Mesenchymal stem cell (in vitro differentiated cells and primary cell): Measurements from ENCODE around the gene DNAJB2. TPM values are rescaled to one million over a fixed set of nuclear protein-coding genes. Genes with fewer than 3 reads are reported as not detected.

Experiments used
- DNase-seq: peaks from one replicate; pipeline ENCODE4 v3.0.0-alpha.2; 2013
- H2AFZ ChIP-seq: one replicate; pipeline ENCODE4 v1.6.1; 2013; ENCODE audit warnings: low read depth, mild to moderate bottlenecking, control low read depth, inconsistent platforms, low read length, moderate library complexity
- H2AK5ac ChIP-seq: 2 replicates; pipeline ENCODE4 v1.6.1; 2013; ENCODE audit warnings: low read length, moderate library complexity, mild to moderate bottlenecking, inconsistent platforms; ENCODE audit not compliant: severe bottlenecking
- H2BK120ac ChIP-seq: one replicate; pipeline ENCODE4 v1.6.1; 2013; ENCODE audit warnings: low read depth, mild to moderate bottlenecking, inconsistent platforms, low read length, moderate library complexity
- H2BK12ac ChIP-seq, 2 experiments: one replicate each; pipeline ENCODE4 v1.6.1; 2013; ENCODE audit warnings: inconsistent platforms in 2 of 2, low read length in 2 of 2, mild to moderate bottlenecking in 2 of 2, moderate library complexity in 2 of 2, control low read depth in 1 of 2
- H2BK15ac ChIP-seq: one replicate; pipeline ENCODE4 v1.6.1; 2013; ENCODE audit warnings: mild to moderate bottlenecking, low read depth, inconsistent platforms; ENCODE audit not compliant: poor library complexity, severe bottlenecking
- H2BK5ac ChIP-seq: 2 replicates; pipeline ENCODE4 v1.6.1; 2013; ENCODE audit warnings: low read depth, mild to moderate bottlenecking, low read length, control low read depth, inconsistent platforms; ENCODE audit not compliant: poor library complexity, severe bottlenecking
- H3K14ac ChIP-seq, 2 experiments: one replicate each; pipeline ENCODE4 v1.6.1; 2013; ENCODE audit warnings: inconsistent platforms in 2 of 2, low read length in 2 of 2, control low read depth in 1 of 2, mild to moderate bottlenecking in 1 of 2, moderate library complexity in 1 of 2
- H3K18ac ChIP-seq, 2 experiments: one replicate each; pipeline ENCODE4 v1.6.1; 2013; ENCODE audit warnings: inconsistent platforms in 2 of 2, low read length in 2 of 2, control low read depth in 1 of 2, low read depth in 1 of 2, mild to moderate bottlenecking in 1 of 2
- H3K23ac ChIP-seq, 2 experiments: one replicate each; pipeline ENCODE4 v1.6.1; 2013; ENCODE audit warnings: inconsistent platforms in 2 of 2, low read length in 2 of 2, mild to moderate bottlenecking in 2 of 2, moderate library complexity in 2 of 2, control low read depth in 1 of 2
- H3K27ac ChIP-seq: 2 replicates; pipeline ENCODE4 v1.5.1; 2013; ENCODE audit warnings: mild to moderate bottlenecking, moderate library complexity, low read length, control low read depth, inconsistent platforms; ENCODE audit not compliant: poor library complexity, severe bottlenecking
- H3K27me3 ChIP-seq, 2 experiments: 2 replicates each; pipeline versions ENCODE4 v1.6.1 to v1.7.0; 2013; ENCODE audit warnings: low read length in 2 of 2, mild to moderate bottlenecking in 2 of 2, moderate library complexity in 2 of 2, control low read depth in 1 of 2, inconsistent platforms in 1 of 2; ENCODE audit not compliant: control insufficient read depth in 1 of 2, insufficient read depth in 1 of 2
- H3K36me3 ChIP-seq, 2 experiments: 2 replicates each; pipeline versions ENCODE4 v1.6.1 to v1.7.0; 2013; ENCODE audit warnings: low read length in 2 of 2, control low read depth in 1 of 2, inconsistent platforms in 1 of 2, low read depth in 1 of 2, mild to moderate bottlenecking in 1 of 2; ENCODE audit not compliant: insufficient read depth in 2 of 2, control insufficient read depth in 1 of 2
- H3K4ac ChIP-seq, 2 experiments: one replicate each; pipeline ENCODE4 v1.6.1; 2013; ENCODE audit warnings: inconsistent platforms in 2 of 2, low read length in 2 of 2, mild to moderate bottlenecking in 2 of 2, moderate library complexity in 2 of 2, control low read depth in 1 of 2, low read depth in 1 of 2
- H3K4me1 ChIP-seq: 2 replicates; pipeline ENCODE4 v1.6.1; 2013; ENCODE audit warnings: low read depth, low read length, control low read depth; ENCODE audit not compliant: control insufficient read depth, insufficient read depth
- H3K4me2 ChIP-seq: 2 replicates; pipeline ENCODE4 v1.6.1; 2013; ENCODE audit warnings: low read length, mild to moderate bottlenecking, inconsistent platforms; ENCODE audit not compliant: poor library complexity, severe bottlenecking
- H3K4me3 ChIP-seq, 2 experiments: 2 replicates each; pipeline versions ENCODE4 v1.5.1 to v1.7.0; 2013; ENCODE audit warnings: low read length in 2 of 2, mild to moderate bottlenecking in 2 of 2, control low read depth in 1 of 2, low read depth in 1 of 2; ENCODE audit not compliant: insufficient read depth in 1 of 2
- H3K79me1 ChIP-seq: replicated peaks from 2 replicates; pipeline ENCODE4 v1.6.1; 2013; ENCODE audit warnings: mild to moderate bottlenecking, control low read depth, low read length, inconsistent platforms; ENCODE audit not compliant: poor library complexity, severe bottlenecking
- H3K9ac ChIP-seq: 2 replicates; pipeline ENCODE4 v1.7.0; 2013; ENCODE audit warnings: mild to moderate bottlenecking, low read length, moderate library complexity
- H3K9me3 ChIP-seq: 2 replicates; pipeline ENCODE4 v1.7.0; 2013; ENCODE audit warnings: mild to moderate bottlenecking, low read length; ENCODE audit not compliant: control insufficient read depth
- H4K8ac ChIP-seq: one replicate; pipeline ENCODE4 v1.6.1; 2013; ENCODE audit warnings: inconsistent platforms, mild to moderate bottlenecking, low read length, moderate library complexity
- H4K91ac ChIP-seq: one replicate; pipeline ENCODE4 v1.6.1; 2013; ENCODE audit warnings: mild to moderate bottlenecking, low read length, inconsistent platforms
- WGBS: methylation state at CpG from one replicate; pipeline ENCODE4 v1.1.7; 2013; ENCODE audit warnings: mixed read lengths; 5-methylcytosine and 5-hydroxymethylcytosine counted together
- polyA plus RNA-seq, 2 experiments: library from polyadenylated mRNA; stranded (reverse); fragments of 200-250 nt; gene quantifications; one replicate each; pipeline ENCODE4 v1.2.3, GENCODE V29; 2013

DNAJB2 gene
- 32.5 TPM for polyA plus RNA-seq (2013, experiment 1 of 2)
- polyA plus RNA-seq (2013, experiment 2 of 2) = 34.8 TPM

GRCh38 chr2:219279151-219279915, at the start of gene DNAJB2:
TSS of gene DNAJB2 (plus strand) at chr2:219279366. CDS start at chr2:219279834, 468 bp downstream.
- Histone ChIP-seq H3K9me3 (no peaks in the 10 kb centered on the region), H2BK5ac (peak within 1 kb of the TSS; percentile 96), H3K18ac (peak within 1 kb of the TSS; percentile 45 to 91), H3K23ac (peak within 1 kb of the TSS in 1 of 2 experiments; percentile 89), H3K14ac (peak within 1 kb of the TSS in 1 of 2 experiments; percentile 68), H3K27me3 (no peaks in the 10 kb centered on the region), H4K8ac (peak within 1 kb of the TSS; percentile 51), H3K9ac (peak within 1 kb of the TSS; percentile 97), H3K4me2 (peak within 1 kb of the TSS; percentile 65), H3K79me1 (peaks cover 13% of the 10 kb centered on the region), H2BK120ac (peak within 1 kb of the TSS; percentile 97), H2BK15ac (peak within 1 kb of the TSS; percentile 99), H4K91ac (peak within 1 kb of the TSS; percentile 2), H3K4me3 (peak within 1 kb of the TSS; percentile 68 to 94), H3K4me1 (peaks cover 32% of the 10 kb centered on the region), H3K27ac (peak within 1 kb of the TSS; percentile 85), H2BK12ac (peak within 1 kb of the TSS; percentile 82 to 90), H3K36me3 (peaks cover 37 to 41% of the 10 kb centered on the region in 2 experiments), H3K4ac (peak within 1 kb of the TSS; percentile 49 to 94), H2AK5ac (peak within 1 kb of the TSS; percentile 84), H2AFZ (peak within 1 kb of the TSS; percentile 57)
- 0% methylated on average over 59 of the region's 65 CpGs for WGBS
- peak; percentile 100 for DNase-seq

- H3K4me3 ChIP-seq = peak overlapping the region; percentile 83 to 94
- no peak overlapping the region for H4K91ac ChIP-seq
- H3K27me3 ChIP-seq = no peaks in the 10 kb centered on the region
- peak; percentile 67 for DNase-seq
- no peak overlapping the region for H2BK5ac ChIP-seq
- peaks cover 46% of the 10 kb centered on the region for H3K79me1 ChIP-seq
- H3K23ac ChIP-seq = peak overlapping the region in 1 of 2 experiments; percentile 90
- 0% methylated on average over 24 of the region's 24 CpGs for WGBS
- peaks cover 36 to 54% of the 10 kb centered on the region in 2 experiments for H3K36me3 ChIP-seq
- H3K4ac ChIP-seq = peak overlapping the region in 1 of 2 experiments; percentile 22
- peak overlapping the region; percentile 44 for H3K27ac ChIP-seq
- peak overlapping the region; percentile 89 for H3K4me2 ChIP-seq
- no peak overlapping the region for H2BK120ac ChIP-seq
- no peaks in the 10 kb centered on the region for H3K9me3 ChIP-seq
- H2AFZ ChIP-seq = peak overlapping the region; percentile 81
- H2AK5ac ChIP-seq = no peak overlapping the region
- H3K14ac ChIP-seq = peak overlapping the region in 1 of 2 experiments; percentile 38
- peak overlapping the region in 1 of 2 experiments; percentile 68 for H3K18ac ChIP-seq
- H2BK12ac ChIP-seq = peak overlapping the region in 1 of 2 experiments; percentile 23
- H2BK15ac ChIP-seq = no peak overlapping the region
- no peak overlapping the region for H4K8ac ChIP-seq
- H3K9ac ChIP-seq = peak overlapping the region; percentile 96
- peaks cover 12% of the 10 kb centered on the region for H3K4me1 ChIP-seq
Measured at GRCh38 chr2:219230059-219230540, 49.1 kb upstream of the DNAJB2 start.

DNA sequence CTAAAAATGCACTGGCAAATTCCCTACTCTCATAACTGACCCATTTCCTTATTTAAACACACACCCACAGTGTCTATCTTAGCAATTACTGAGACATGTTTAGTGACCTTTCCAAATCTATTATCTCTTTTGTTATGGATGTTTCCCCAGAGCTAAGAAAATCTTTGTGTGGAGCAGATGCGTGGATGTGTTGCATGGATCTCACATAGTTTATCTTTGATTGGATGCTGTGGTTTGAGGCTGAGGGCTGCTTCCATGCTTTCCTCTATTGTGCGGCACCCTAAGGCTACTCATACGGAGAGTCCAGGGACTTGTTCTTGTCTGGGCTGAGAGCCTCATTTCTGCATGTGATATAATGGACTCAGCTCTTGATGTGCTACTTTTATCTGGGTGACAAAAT, 44.8 kb upstream of the DNAJB2 start:
- 92% methylated on average over 3 of the region's 3 CpGs for WGBS
- no peak overlapping the region for H3K18ac ChIP-seq

DNA sequence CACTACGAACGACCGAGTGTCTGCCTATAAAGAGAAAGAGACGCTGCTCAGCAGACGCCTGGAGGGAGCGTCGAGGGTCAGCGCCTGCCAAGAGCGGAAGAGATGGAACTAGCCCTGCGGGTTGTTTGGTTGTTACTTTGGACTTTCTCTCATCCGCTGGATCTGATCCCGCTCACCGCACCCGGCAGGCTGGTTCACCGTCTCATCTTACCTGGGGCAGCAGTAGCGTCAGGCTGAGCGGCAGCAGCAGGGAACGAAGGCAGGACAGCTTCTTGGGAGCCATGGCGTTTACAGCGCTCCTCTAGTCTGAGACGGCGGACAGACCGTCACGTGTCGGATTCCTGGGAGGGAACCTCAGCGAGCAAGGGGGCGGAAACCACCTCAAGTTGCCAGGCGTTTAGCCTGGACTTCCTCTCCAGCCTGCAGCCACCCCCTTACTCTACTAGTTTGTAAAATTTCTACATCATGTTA, 35.8 kb upstream of the DNAJB2 start:
- peaks cover 20 to 47% of the 10 kb centered on the region in 2 experiments for H3K36me3 ChIP-seq
- no peak overlapping the region for H2BK120ac ChIP-seq

More for the DNA sequence above, 44.8 kb upstream of the DNAJB2 start:
- Histone ChIP-seq H3K4me1 (no peaks in the 10 kb centered on the region), H2AFZ (no peak overlapping the region), H3K4me2 (no peak overlapping the region), H2BK5ac (no peak overlapping the region), H3K9me3 (no peaks in the 10 kb centered on the region), H3K79me1 (peaks cover 31% of the 10 kb centered on the region), H3K4ac (no peak overlapping the region), H4K91ac (no peak overlapping the region), H4K8ac (no peak overlapping the region), H2BK15ac (no peak overlapping the region), H3K36me3 (peaks cover 43 to 78% of the 10 kb centered on the region in 2 experiments), H2AK5ac (no peak overlapping the region), H3K23ac (no peak overlapping the region), H3K27me3 (no peaks in the 10 kb centered on the region), H3K9ac (no peak overlapping the region), H3K27ac (no peak overlapping the region), H2BK120ac (no peak overlapping the region), H3K4me3 (no peak overlapping the region), H2BK12ac (no peak overlapping the region), H3K14ac (no peak overlapping the region)
- DNase-seq = no peak

More for the DNA sequence above, 35.8 kb upstream of the DNAJB2 start:
- Histone ChIP-seq H2BK5ac (no peak overlapping the region), H2AK5ac (no peak overlapping the region), H3K9me3 (no peaks in the 10 kb centered on the region), H3K4me2 (no peak overlapping the region), H3K18ac (no peak overlapping the region), H3K9ac (peak overlapping the region; percentile 70), H3K27me3 (no peaks in the 10 kb centered on the region), H2BK12ac (no peak overlapping the region), H3K79me1 (peaks cover 16% of the 10 kb centered on the region), H3K23ac (no peak overlapping the region), H3K4me3 (peak overlapping the region in 1 of 2 experiments; percentile 72), H4K8ac (no peak overlapping the region), H4K91ac (no peak overlapping the region), H3K27ac (no peak overlapping the region), H3K14ac (no peak overlapping the region), H3K4ac (no peak overlapping the region), H3K4me1 (peaks cover 14% of the 10 kb centered on the region), H2AFZ (no peak overlapping the region), H2BK15ac (peak overlapping the region; percentile 20)
- DNase-seq = no peak
- WGBS = 83% methylated on average over 28 of the region's 28 CpGs
